Ishikawa (cell line): ENCODE measurements around the gene ASPDH.

Experiments used
- CEBPB ChIP-seq: IDR thresholded peaks from 2 replicates; pipeline ENCODE4 v1.6.1; 2012
- CREB1 ChIP-seq: IDR thresholded peaks from 2 replicates; pipeline ENCODE4 v1.6.1; 2012; ENCODE audit warnings: low read depth
- EGR1 ChIP-seq: IDR thresholded peaks from 2 replicates; pipeline ENCODE4 v1.6.1; 2012
- EP300 ChIP-seq: IDR thresholded peaks from 2 replicates; pipeline ENCODE4 v1.6.1; 2012; ENCODE audit warnings: borderline replicate concordance
- FOXM1 ChIP-seq: IDR thresholded peaks from 2 replicates; pipeline ENCODE4 v1.6.1; 2012; ENCODE audit warnings: low read depth, borderline replicate concordance
- NFIC ChIP-seq: IDR thresholded peaks from 2 replicates; pipeline ENCODE4 v1.6.1; 2012
- RAD21 ChIP-seq: IDR thresholded peaks from 2 replicates; pipeline ENCODE4 v1.6.1; 2012; ENCODE audit warnings: low read depth
- TAF1 ChIP-seq: IDR thresholded peaks from 2 replicates; pipeline ENCODE4 v1.6.1; 2012; ENCODE audit warnings: low read depth, mild to moderate bottlenecking
- TEAD4 ChIP-seq: IDR thresholded peaks from 2 replicates; pipeline ENCODE4 v1.6.1; 2012
- YY1 ChIP-seq: IDR thresholded peaks from 2 replicates; pipeline ENCODE4 v1.6.1; 2012; ENCODE audit warnings: low read depth
- ZBTB7A ChIP-seq: IDR thresholded peaks from 2 replicates; pipeline ENCODE4 v1.6.1; 2012; ENCODE audit warnings: low read depth
- TF ChIP-seq, protein P1 (sequence below): IDR thresholded peaks from 2 replicates; pipeline ENCODE4 v1.6.1; 2012
- TF ChIP-seq, protein P2 (sequence below): IDR thresholded peaks from 2 replicates; pipeline ENCODE4 v1.6.1; 2012
- TF ChIP-seq, protein P3 (sequence below): IDR thresholded peaks from 2 replicates; pipeline ENCODE4 v1.6.1; 2012; ENCODE audit warnings: low read depth, mild to moderate bottlenecking

The ASPDH gene

DNA sequence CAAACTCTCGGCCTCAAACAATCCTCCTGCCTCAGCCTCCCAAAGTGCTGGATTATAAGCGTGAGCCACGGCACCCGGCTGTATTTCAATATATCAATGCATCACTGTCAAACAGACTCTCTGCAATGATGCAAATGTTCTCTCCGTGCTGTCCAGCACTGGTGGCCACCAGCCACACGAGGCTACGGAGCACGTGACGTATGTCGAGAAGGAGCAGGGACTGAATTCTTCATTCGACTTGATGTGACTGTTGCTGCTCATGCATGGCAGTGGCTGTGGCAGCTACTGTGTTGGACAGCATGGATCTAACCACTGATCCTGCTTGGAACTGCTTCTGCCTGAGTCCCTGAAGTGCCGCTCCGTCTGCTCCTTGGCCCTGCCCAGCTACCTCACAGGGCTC is 44.7 kb upstream of the ASPDH start:
- TF ChIP-seq NFIC (no peak), EP300 (no peak), TEAD4 (no peak), CREB1 (no peak), YY1 (no peak)
- TF ChIP-seq, protein P1, sequence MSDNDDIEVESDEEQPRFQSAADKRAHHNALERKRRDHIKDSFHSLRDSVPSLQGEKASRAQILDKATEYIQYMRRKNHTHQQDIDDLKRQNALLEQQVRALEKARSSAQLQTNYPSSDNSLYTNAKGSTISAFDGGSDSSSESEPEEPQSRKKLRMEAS: 0 out of 2 replicates have a peak, but pooled peaks have one; percentile 27
- TF ChIP-seq, protein P2, sequence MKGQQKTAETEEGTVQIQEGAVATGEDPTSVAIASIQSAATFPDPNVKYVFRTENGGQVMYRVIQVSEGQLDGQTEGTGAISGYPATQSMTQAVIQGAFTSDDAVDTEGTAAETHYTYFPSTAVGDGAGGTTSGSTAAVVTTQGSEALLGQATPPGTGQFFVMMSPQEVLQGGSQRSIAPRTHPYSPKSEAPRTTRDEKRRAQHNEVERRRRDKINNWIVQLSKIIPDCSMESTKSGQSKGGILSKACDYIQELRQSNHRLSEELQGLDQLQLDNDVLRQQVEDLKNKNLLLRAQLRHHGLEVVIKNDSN: peak; percentile 52
- TF ChIP-seq, protein P3, sequence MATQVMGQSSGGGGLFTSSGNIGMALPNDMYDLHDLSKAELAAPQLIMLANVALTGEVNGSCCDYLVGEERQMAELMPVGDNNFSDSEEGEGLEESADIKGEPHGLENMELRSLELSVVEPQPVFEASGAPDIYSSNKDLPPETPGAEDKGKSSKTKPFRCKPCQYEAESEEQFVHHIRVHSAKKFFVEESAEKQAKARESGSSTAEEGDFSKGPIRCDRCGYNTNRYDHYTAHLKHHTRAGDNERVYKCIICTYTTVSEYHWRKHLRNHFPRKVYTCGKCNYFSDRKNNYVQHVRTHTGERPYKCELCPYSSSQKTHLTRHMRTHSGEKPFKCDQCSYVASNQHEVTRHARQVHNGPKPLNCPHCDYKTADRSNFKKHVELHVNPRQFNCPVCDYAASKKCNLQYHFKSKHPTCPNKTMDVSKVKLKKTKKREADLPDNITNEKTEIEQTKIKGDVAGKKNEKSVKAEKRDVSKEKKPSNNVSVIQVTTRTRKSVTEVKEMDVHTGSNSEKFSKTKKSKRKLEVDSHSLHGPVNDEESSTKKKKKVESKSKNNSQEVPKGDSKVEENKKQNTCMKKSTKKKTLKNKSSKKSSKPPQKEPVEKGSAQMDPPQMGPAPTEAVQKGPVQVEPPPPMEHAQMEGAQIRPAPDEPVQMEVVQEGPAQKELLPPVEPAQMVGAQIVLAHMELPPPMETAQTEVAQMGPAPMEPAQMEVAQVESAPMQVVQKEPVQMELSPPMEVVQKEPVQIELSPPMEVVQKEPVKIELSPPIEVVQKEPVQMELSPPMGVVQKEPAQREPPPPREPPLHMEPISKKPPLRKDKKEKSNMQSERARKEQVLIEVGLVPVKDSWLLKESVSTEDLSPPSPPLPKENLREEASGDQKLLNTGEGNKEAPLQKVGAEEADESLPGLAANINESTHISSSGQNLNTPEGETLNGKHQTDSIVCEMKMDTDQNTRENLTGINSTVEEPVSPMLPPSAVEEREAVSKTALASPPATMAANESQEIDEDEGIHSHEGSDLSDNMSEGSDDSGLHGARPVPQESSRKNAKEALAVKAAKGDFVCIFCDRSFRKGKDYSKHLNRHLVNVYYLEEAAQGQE: no peak

DNA sequence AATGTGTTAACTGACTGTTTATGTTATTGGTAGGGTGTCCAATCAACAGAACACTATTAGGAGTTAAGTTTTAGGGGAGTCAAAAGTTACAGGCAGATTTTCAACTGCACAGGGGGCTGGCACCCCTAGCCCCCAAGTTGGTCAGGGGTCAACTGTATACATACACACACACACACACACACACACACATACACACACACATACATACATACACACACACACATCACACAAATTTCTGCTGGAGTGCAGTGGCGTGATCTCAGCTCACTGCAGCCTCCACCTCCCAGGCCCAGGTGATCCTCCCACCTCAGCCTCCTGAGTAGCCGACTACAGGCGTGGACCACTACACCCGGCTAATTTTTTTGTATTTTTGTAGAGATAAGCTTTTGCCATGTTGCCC is 44.3 kb upstream of the ASPDH start:
- TF ChIP-seq FOXM1: no peak

GRCh38 chr19:50557009-50557613 is 43.4 kb upstream of the ASPDH start:
- no peak for TF ChIP-seq CREB1

- peak; percentile 42; the same call in 1 of the 2 replicates for TF ChIP-seq RAD21
- TF ChIP-seq, protein P2: no peak
- TF ChIP-seq TAF1: no peak
- TF ChIP-seq, protein P3: no peak
- TF ChIP-seq ZBTB7A: peak; percentile 7; the same call in 1 of the 2 replicates
- TF ChIP-seq CEBPB: no peak
Observed at GRCh38 chr19:50556282-50557008, 42.7 kb upstream of the ASPDH start.

GRCh38 chr19:50555450-50556281 is 42.0 kb upstream of the ASPDH start:
- no peak for TF ChIP-seq TEAD4
- TF ChIP-seq NFIC: no peak
- TF ChIP-seq TAF1: no peak
- TF ChIP-seq, protein P1: no peak
- TF ChIP-seq, protein P2: no peak

- no peak for TF ChIP-seq TAF1
- TF ChIP-seq, protein P2: no peak
- no peak for TF ChIP-seq ZBTB7A
- no peak for TF ChIP-seq FOXM1
- no peak for TF ChIP-seq RAD21
- TF ChIP-seq YY1: no peak
- TF ChIP-seq CREB1: no peak
- no peak for TF ChIP-seq EGR1
- no peak for TF ChIP-seq EP300
Observed at GRCh38 chr19:50555033-50555432, 41.3 kb upstream of the ASPDH start.
